Adrenal gland (tissue), 5 donors: ENCODE measurements around the gene GALNT6.

Experiments
- CTCF ChIP-seq, 6 experiments: fragments of 450-650 bp in 4 of 6; fragments of 200-600 bp in 2 of 6; sonication (generic) in 1 of 6; IDR thresholded peaks; 1 replicate in 5 of 6; 2 replicates in 1 of 6; pipeline versions ENCODE4 v1.5.1 to v1.8.0; 2016 to 2021; ENCODE audit warnings: antibody characterized with exemption in 6 of 6, mild to moderate bottlenecking in 2 of 6, moderate library complexity in 1 of 6
- POLR2A ChIP-seq, 2 donors: fragments of 450-650 bp; IDR thresholded peaks; one replicate each; pipeline ENCODE4 v1.6.1; 2017; ENCODE audit warnings: antibody characterized with exemption in 2 of 2, mild to moderate bottlenecking in 2 of 2, moderate library complexity in 1 of 2
- donor health status: DM: no; HTN: no; CAD: no.

- TF ChIP-seq CTCF (IDR thresholded peaks at IDR 0.05) (no peak), POLR2A (IDR thresholded peaks at IDR 0.05) (no peak)
Observed at GRCh38 chr12:51389302-51389999, 1.8 kb downstream of the GALNT6 start.
